HG02885 (cell line): ENCODE data around the gene GAL3ST1.
"Not testable (repeated sequence)": the region's sequence is repeated elsewhere in the genome, so short reads cannot be mapped to it uniquely, and the experiment has no call there.

Experiments used
- ATAC-seq: cut with Tn5 transposase; IDR thresholded peaks from one replicate; pipeline ENCODE4 v1.9.1; 2021; ENCODE audit warnings: mild to moderate bottlenecking; ENCODE audit not compliant: unreplicated experiment, poor library complexity

The GAL3ST1 gene

DNA sequence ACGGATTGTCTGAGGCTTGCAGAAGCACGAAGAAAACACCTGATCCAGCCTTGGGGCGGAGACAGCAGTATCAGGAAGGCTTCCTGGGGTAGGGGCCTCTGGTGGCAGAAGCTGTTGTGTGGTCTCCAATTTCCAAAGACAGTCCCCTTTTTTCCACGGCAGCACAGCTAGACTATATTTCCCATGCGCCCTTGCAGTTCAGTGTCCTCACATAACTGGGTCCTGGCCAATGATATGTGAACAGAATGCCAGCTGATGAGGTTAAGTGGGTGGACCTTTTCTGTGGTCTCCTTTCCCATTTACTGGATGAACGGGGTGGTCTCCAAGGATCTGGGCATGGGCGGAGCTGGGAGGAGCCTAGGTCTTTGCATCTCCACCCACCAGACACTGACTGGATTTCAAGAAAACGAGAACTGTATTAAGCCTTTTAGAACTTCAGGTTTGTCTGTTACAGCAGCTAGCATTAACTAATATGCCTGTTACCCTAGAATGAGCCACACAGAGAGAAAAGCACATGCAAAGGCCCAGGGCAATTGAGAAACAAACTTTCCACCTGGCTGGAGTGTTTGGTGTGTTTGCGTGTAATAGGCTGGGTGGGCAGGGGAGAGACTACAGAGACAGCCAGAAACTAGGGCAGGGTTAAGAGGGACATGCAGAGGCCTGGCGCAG, 6.2 kb downstream of the GAL3ST1 start:
- ATAC-seq = no peak

DNA sequence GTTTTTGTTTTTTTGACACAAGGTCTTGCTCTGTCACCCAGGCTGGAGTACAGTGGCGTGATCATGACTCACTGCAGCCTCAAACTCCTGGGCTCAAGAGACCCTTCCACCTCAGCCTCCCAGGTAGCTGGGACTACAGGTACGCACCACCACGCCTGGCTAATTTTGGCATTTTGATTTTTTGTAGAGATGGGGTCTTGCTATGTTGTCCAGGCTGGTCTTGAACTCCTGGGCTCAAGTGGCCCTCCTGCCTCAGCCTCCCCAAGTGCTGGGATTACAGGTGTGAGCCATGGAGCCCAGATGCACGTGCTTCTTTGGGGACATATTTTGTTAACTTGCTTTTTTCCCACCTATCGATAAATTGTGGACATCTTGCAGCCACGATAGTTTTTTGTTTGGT, 7.2 kb downstream of the GAL3ST1 start:
- not testable (repeated sequence) for ATAC-seq

DNA sequence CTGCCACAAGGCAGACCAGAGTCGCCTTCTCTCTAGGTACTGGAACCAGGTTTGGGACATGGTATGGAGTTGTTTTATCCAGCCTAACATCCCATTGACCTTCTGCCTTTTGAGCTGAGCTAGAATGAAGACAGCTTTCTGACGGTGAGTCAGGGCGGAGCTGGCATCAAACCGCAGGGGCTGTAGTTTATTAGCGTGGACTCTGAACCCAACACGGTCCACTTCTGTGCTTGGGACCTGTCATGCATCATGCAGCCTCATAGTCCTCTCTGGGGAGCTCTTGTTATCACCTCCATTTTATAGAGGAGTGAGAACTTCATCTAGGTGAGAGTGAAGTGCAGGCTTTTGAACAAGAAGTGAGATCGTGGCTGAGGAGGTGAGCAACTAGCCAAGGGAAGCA, 8.3 kb downstream of the GAL3ST1 start:
- no peak for ATAC-seq

DNA sequence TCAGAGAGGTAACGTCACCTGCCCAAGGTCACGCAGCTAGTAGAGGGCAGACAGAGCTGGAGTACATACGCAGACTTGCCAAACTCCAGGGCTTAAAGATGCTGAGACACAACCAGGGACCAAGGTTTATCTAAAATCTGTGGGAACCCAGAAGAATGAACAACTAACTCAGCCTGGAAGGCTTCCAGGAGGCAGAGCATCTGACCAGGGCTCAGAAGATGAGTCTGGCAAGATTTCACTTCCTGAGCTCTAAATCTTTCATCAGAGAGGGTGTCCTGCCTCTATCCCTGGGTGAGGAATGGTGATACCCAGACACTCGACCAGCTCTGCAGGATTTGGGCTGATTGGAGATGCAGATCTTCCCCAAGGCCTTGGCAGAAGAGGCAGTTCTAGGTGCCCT, 9.1 kb downstream of the GAL3ST1 start:
- ATAC-seq = no peak

DNA sequence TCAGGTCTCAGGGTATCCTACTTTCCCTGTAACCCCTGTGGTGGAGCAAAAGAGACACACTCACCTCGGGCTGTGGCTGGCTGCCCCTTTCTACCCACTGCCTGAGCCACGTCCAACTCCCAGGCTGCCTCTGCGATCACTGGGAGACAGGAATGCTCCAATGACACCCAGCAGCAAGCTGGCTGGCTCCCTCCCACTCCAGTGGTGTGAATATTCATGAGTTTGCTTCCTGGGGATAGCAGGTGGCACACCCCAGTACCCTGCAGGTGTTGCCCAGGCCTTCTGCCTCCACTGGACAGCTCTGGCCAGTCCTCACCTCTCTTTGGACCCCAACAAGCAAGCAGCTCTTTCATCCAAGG, 9.7 kb downstream of the GAL3ST1 start:
- ATAC-seq = no peak

DNA sequence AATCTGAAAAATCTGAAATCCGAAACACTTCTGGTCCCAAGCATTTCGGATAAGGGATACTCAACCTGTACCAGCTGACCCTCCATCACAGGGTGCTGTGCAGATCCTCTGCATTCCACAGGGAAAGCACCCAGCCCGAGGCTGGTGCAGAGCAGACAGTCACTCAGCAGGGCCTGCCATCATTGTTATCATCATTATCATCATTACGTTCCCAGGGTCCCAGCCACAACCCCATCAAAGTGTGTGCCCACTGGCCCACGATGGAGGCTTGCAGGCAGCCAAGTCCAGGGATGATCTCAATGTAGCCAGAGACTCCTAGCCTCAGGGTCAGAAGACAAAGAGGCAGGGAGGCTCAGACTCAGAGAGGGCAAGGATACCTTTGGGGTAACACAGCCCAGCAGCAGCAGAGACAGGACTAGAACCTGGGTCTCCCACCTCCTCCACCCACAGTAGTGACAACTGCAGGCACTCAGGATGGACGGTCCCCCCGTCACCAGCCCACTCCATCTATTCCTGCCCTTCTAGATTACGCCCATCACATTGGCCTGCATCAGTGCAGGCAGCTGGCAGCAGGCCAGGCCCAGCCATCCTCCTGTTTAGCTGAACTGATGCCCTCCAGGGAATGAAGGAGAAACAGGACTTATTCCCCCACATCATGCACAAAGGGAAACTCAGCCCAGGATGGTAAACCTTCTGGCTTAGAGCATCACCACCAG, 10.3 kb downstream of the GAL3ST1 start:
- ATAC-seq = no peak

DNA sequence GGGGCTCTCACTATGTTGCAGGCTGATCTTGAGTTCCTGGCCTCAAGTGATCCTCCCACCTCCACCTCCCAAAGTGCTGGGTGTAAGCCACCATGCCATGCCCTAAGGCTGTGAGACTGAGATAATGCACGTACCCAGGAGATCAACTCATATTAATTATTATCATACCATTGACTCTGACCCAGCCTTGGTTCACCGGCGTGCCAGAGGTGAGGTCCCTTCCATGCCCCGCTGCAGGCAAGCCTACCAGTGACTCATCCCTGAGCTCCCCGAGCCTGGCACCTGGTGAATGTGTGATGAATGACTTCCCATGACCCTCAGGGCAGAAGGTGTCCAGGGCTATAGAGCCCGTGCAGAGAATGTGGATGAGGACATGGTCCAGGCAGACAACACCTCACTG, 12.1 kb downstream of the GAL3ST1 start:
- no peak for ATAC-seq

DNA sequence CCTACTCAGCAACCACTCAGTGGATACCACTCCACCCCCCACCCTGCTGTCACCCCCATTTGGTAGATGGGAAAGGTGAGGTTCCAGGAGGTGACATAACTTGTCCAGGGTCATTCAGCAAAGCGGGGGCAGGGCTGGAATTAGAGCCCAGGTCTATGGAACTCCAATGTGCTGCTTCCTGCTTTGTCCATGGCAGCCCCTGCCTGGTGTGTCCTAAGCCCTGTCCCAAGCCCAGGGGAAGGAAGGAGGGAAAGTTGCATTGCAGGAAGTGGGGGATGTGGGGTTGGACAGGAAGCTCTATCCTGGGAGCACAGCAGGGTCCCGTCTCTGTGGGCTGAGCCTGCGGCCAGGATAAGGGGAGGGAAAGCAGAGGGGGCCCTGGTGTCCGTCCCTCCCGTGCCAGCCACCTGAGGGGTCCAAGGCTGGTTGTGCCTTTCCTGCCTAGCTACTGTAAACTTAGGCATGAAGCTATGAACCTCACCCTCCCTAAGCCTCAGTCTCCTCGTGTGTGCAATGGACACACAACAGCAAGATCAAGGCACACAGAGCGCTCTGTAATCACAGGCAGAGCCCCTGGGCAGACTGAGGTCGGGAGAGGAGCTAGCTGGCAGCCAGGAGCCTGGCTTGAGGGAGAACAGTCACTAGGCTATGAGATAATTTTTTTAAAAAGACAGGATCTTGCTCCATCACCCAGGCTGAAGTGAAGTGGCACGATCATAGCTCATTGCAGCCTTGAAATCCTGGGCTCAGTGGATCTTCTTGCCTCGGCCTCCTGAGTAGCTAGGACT, 12.9 kb downstream of the GAL3ST1 start:
- no peak for ATAC-seq

DNA sequence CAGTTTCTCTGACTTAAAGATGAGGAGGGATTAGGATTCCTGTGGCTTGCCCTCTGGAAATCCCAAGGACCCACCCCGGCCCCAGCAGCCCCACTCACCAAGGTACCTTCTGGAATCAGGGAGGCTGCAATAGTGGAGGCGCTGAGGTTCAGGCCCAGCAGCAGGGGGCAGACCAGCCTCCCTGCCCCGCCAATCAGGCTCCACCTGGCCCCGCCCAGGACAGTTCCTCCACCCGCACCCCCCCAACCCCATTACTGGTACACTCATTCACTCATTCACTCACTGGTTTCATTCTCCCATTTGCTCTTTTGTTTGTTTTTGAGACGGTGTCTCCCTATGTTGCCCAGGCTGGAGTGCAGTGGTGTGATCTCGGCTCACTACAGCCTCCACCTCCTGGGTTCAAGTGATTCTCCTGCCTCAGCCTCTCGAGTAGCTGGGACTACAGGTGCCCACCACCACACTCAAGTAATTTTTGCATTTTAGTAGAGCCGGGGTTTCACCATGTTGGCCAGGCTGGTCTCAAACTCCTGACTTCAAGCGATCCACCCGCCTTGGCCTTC, 13.7 kb downstream of the GAL3ST1 start:
- not testable (repeated sequence) for ATAC-seq

DNA sequence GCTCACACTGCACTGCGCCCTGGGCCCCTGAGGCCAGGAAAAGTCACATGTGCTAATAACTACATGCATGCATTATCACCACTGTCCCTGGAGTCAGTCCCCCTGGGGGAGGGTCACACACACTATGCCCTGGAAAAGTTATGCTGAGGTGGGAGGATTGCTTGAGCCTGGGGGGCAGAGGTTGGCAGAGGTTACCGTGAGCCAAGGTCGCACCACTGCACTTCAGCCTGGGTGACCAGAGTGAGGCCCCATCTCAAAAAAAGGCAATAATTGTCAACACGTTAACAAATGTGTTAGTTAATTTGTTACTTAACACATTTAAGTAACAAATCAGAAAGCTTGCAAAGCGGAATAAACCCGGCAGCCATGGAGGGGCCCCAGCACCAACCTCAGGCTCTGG, 14.6 kb downstream of the GAL3ST1 start:
- ATAC-seq = no peak

DNA sequence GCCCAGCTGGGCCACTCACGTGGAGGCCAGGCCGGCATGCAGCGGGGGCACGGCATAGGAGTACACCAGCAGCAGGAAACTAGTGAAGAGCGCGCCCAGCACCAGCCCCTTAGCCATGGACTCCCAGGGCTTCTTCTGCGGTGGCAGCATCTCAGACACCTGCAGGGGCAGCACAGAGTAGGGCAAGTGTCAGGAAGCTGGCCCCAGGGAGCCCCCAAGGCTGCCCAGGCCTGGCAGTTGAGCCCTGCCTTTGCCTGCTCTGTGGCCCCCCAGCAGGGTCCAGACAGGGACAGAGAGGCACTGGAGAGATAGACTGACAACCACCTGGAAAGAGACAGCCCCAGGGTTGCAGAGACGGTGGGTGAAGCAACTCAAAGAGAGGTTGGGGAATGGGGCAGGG, 17.2 kb downstream of the GAL3ST1 start:
- no peak for ATAC-seq

DNA sequence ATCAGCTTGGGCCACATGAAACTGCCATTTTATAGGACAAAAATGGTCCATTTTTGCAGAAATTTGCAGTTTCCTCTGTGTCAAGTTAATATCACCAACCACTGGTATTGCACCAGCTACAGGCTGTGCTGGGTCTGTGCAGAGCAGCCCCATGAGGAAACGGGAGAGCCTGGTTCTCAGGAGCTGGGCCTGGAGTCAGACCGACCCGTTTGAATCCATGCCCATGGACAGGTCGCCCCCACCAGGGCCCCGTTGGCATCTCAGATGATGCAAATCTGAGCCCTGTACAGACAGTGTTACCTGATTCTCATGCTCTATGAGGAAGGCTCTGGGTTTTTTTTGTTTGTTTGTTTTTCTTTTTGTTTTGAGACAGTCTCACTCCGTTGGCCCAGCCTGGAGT, 18.1 kb downstream of the GAL3ST1 start:
- ATAC-seq = no peak

DNA sequence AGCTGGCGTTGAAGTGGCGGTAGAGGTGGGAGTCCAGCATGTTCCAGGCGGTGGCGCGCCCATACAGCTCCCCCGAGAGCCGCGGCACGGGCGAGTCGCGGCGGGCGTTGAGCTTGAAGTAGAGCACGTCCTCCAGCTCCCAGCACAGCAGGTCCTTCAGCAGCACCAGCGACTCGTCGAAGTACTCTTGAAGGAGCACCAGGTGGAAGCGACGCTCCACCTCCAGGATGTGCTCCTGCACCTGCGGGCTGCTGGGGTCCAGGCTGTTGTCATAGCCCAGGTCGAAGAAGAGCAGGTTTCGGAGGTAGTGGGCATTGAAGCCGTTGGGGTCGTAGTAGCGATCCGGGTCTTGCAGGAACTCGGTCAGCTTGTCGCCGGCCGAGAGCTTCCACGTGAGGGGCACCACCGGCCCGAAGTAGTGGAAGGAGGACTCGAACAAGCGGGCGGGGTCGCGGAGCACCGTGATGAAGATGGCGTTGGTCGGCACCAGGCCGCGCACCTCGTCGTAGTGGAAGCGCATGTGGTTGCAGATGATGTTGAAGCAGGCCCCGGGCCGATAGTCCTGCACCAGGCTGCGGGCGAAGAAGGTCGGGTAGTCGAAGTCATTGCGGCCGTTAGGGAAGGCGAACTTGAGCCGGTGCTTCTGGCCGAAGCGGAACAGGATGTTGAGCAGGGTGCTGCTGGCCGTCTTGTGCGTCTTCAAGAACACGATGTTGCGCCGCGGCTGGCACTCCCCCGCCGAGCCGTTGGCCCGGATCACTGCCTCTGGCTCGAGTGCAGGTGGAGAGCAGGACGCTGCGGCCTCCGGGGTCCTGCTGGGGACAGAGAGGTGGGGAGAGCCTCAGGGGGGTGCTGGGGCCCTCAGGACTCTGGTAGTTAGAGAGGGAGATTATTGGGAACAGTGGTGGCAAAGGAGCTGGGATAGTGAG, 18.9 kb downstream of the GAL3ST1 start:
- no peak for ATAC-seq

DNA sequence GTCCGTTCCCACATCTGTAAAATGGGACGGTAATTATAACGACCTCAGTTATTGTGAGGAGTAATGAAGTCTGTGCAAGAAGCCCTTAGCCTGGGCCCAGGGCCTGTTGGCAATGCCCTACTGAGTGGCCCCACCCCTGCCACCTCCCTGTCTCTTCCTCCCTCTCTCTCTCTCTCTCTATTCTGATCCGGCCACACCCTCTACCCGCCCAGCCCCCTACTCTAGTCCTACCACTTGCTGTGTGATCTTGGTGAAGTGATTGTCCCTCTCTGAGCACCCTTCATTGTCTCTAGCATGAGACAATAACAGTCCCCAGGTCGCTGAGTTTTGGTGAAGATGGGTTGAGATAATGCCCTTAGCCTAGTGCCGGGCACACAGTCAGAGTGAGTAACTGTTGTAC, 20.5 kb downstream of the GAL3ST1 start:
- ATAC-seq = no peak

DNA sequence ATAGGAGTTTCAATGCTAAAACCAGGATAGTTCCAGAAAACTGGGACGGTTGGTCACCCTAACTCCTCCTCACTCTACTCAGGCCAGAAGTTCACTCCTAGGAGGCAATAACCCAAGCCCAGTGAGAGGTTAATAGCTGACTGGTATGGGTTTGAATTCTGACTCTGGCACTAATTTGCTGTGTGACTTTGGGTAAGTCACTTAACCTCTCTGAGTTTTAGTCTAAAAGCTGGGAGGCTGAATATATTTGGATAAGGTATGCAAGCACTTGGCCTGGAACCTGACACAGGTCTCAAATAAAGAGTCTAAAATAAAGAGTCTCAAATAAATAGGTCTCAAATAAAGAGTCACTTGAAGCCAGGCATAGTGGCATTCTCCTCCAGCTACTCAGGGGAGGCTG, 21.7 kb downstream of the GAL3ST1 start:
- ATAC-seq = no peak

DNA sequence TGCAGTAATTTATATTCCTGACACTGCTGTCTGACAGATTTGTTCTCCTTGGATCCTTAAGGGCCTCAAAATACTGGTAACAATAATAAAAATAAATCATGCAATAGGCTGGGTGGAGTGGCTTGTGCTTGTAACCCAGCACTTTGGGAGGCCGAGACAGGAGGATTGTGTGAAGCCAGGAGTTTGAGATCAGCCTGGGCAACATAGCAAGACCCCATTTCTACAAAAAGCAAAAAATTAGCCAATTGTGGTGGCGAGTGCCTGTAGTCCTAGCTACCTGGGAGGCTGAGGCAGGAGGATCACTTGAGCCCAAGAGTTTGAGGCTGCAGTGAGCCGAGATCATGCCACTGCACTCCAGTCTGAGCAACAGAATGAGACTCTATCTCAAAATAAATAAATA, 22.7 kb downstream of the GAL3ST1 start:
- not testable (repeated sequence) for ATAC-seq

DNA sequence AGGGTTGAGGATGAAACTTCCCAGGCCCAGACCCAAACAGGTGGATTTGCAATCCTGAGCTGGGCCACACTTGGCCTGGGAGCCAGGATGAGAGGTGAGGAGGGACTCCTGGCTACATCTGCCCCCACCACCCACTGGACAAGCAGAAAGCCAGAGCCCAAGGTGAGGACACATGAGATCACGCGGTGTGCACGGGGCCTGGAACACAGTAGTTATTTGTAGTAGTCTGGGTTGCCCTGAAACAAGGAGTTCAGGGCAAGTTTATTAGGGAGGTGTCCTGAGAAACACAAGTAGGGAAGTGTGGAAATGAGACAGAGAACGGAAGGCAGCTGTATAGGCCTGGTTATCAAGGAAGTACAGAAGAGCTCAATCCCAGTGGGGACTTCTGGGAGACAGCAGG, 27.3 kb downstream of the GAL3ST1 start:
- ATAC-seq = no peak

DNA sequence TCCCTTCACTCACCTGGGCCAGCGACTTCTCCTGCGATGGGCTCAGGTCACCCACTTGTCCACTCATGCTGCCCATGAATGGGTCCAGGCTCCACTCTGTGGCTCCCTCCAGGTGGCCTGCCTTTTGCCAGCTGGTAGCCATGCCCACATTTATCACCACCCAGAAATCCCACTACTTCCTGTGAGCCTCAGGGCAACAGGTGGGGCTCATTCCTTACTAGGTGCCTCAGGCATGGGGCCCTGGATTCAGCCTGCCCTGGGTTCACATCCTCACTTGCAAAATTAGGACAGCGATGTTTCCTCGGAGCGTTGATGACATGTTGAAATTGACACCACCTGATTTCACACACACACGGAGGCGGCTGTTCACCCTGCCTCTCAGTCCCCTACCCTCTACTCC, 27.8 kb downstream of the GAL3ST1 start, which contains the start of gene SEC14L6:
Gene SEC14L6, minus strand, starts transcription at position 126 of the 400 bp plus-strand sequence. Its CDS starts 59 bp downstream, at position 67.
- no peak for ATAC-seq

DNA sequence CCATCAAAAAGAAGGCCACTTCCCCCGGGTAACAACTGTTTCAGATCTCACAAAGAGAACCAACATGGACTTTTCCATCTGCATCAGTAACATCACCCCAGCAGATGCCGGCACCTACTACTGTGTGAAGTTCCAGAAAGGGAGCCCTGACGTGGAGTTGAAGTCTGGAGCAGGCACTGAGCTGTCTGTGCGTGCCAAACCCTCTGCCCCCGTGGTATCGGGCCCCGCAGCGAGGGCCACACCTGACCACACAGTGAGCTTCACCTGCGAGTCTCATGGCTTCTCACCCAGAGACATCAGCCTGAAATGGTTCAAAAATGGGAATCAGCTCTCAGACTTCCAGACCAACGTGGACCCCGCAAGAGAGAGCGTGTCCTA, 31.7 kb downstream of the GAL3ST1 start:
- ATAC-seq = no peak
